Esophagus mucosa (tissue), 1 donor: ENCODE measurements around the gene ZNF219. TPM values are rescaled to one million over a fixed set of nuclear protein-coding genes. Genes with fewer than 3 reads are reported as not detected.
"Not testable (repeated sequence)": the region's sequence is repeated elsewhere in the genome, so short reads cannot be mapped to it uniquely, and the experiment has no call there.

Experiments used
- ATAC-seq: fragments of 200-7000 bp; cut with Tn5 transposase; one replicate; pipeline ENCODE4 v1.9.1; 2020
- total RNA-seq: library from RNA; stranded (reverse); gene quantifications from one replicate; pipeline ENCODE4 v1.2.4, GENCODE V29; 2023
- donor health status: DM: yes; HTN: yes; CAD: no.

Gene ZNF219
- total RNA-seq, 1 donor from 2014 or later, result 40.4 TPM

- peak; percentile 85 for ATAC-seq
Measured at GRCh38 chr14:21041676-21042433, 56.6 kb downstream of the ZNF219 start, which contains the start of gene RNASE7. Gene RNASE7 (plus strand): TSS chr14:21042362. CDS start chr14:21042993, 631 bp downstream.

GRCh38 chr14:21040941-21041340 lies 57.5 kb downstream of the ZNF219 start:
- not testable (repeated sequence) for ATAC-seq

- no peak for ATAC-seq
Measured at GRCh38 chr14:21040370-21040925, 58.0 kb downstream of the ZNF219 start.

Other genes with a start within 250 kb of the ZNF219 start
- gene RNASE3, start 207.3 kb downstream of the ZNF219 start, total RNA-seq, result not detected
- gene RNASE2, start 143.2 kb downstream of the ZNF219 start, total RNA-seq, result not detected
- gene METTL17, start 108.7 kb downstream of the ZNF219 start, total RNA-seq, result 37.8 TPM
- gene SLC39A2, start 99.4 kb downstream of the ZNF219 start, total RNA-seq, result 15.7 TPM
- 54.7 TPM for gene NDRG2, start 73.6 kb downstream of the ZNF219 start, total RNA-seq
- not detected for gene TPPP2, start 68.4 kb downstream of the ZNF219 start, total RNA-seq
- gene RNASE13, start 63.8 kb downstream of the ZNF219 start, total RNA-seq, result not detected
- gene RNASE7, start 56.3 kb downstream of the ZNF219 start, total RNA-seq, result 2.7 TPM
- not detected for gene RNASE8, start 40.8 kb downstream of the ZNF219 start, total RNA-seq
- gene ARHGEF40, start 28.4 kb downstream of the ZNF219 start, total RNA-seq, result 2.3 TPM
- gene TMEM253, start 2.4 kb upstream of the ZNF219 start, total RNA-seq, result 1.6 TPM
- gene OR5AU1, start 57.4 kb upstream of the ZNF219 start, total RNA-seq, result not detected
- gene HNRNPC, start 170.8 kb upstream of the ZNF219 start, total RNA-seq, result 415 TPM
- gene RPGRIP1, start 181.4 kb upstream of the ZNF219 start, total RNA-seq, result not detected